Nephron (organoid): Measurements from ENCODE around the gene PHF12.
A peak's percentile ranks its signal among the peaks of the same experiment; 100 is the strongest.

ENCODE experiments used
- H3K27ac Mint-ChIP-seq, 3 experiments: 2 replicates each; pipeline ENCODE4 v1.8.0; 2020; ENCODE audit warnings: mixed read lengths in 3 of 3, mild to moderate bottlenecking in 2 of 3, moderate library complexity in 1 of 3
- H3K27me3 Mint-ChIP-seq: 2 replicates; pipeline ENCODE4 v1.8.0; 2021; ENCODE audit warnings: low read depth, mild to moderate bottlenecking, moderate library complexity, mixed read lengths
- H3K36me3 Mint-ChIP-seq: 2 replicates; pipeline ENCODE4 v1.8.0; 2020; ENCODE audit warnings: low read depth, mixed read lengths
- H3K4me1 Mint-ChIP-seq: 2 replicates; pipeline ENCODE4 v1.8.0; 2020; ENCODE audit warnings: mixed read lengths
- H3K4me3 Mint-ChIP-seq, 3 experiments: 2 replicates each; pipeline ENCODE4 v1.8.0; 2020; ENCODE audit warnings: mild to moderate bottlenecking in 3 of 3, mixed read lengths in 3 of 3, moderate library complexity in 2 of 3
- H3K9me3 Mint-ChIP-seq: 2 replicates; pipeline ENCODE4 v1.8.0; 2020; ENCODE audit warnings: mixed read lengths
- CTCF ChIP-seq, 3 experiments: fragments of 200-600 bp; sonication (generic); IDR thresholded peaks; one replicate each; pipeline ENCODE4 v1.5.0; 2021; ENCODE audit warnings: antibody characterized with exemption in 3 of 3; ENCODE audit not compliant: unreplicated experiment in 3 of 3

The PHF12 gene

GRCh38 chr17:28899212-28899815, 52.0 kb downstream of the PHF12 start:
- Mint-ChIP-seq H3K4me3 (peak overlapping the region; percentile 56 to 95 (median 65)), H3K27ac (peak overlapping the region in 2 of 3 experiments; percentile 16 to 21), H3K27me3 (peaks cover 5% of the 10 kb centered on the region), H3K4me1 (peaks cover 25% of the 10 kb centered on the region), H3K9me3 (no peaks in the 10 kb centered on the region), H3K36me3 (peaks cover 13% of the 10 kb centered on the region)
- no peak for TF ChIP-seq CTCF (IDR thresholded peaks at IDR 0.05; ENCODE audit: unreplicated experiment in 3 of 3)

- H3K36me3 Mint-ChIP-seq, result peaks cover 13% of the 10 kb centered on the region
- H3K4me3 Mint-ChIP-seq, result peak overlapping the region; percentile 90 to 95 (median 95)
- H3K4me1 Mint-ChIP-seq, result peaks cover 25% of the 10 kb centered on the region
- no peak for TF ChIP-seq CTCF (IDR thresholded peaks at IDR 0.05; ENCODE audit: unreplicated experiment in 3 of 3)
- H3K27me3 Mint-ChIP-seq, result peaks cover 5% of the 10 kb centered on the region
- H3K9me3 Mint-ChIP-seq, result no peaks in the 10 kb centered on the region
- no peak overlapping the region for H3K27ac Mint-ChIP-seq
Measured at GRCh38 chr17:28898527-28898955, 52.8 kb downstream of the PHF12 start.

- peaks cover 17% of the 10 kb centered on the region for H3K36me3 Mint-ChIP-seq
- TF ChIP-seq CTCF (IDR thresholded peaks at IDR 0.05; ENCODE audit: unreplicated experiment in 3 of 3), result no peak
- H3K4me1 Mint-ChIP-seq, result peaks cover 30% of the 10 kb centered on the region
- H3K27ac Mint-ChIP-seq, result peak overlapping the region; percentile 61 to 85 (median 81)
- peak overlapping the region; percentile 90 to 95 (median 95) for H3K4me3 Mint-ChIP-seq
- H3K9me3 Mint-ChIP-seq, result no peaks in the 10 kb centered on the region
- peaks cover 5% of the 10 kb centered on the region for H3K27me3 Mint-ChIP-seq
Measured at GRCh38 chr17:28897769-28898526, 53.4 kb downstream of the PHF12 start.

- H3K27ac Mint-ChIP-seq, result peak within 1 kb of the TSS; percentile 61 to 89 (median 81)
- peaks cover 28% of the 10 kb centered on the region for H3K4me1 Mint-ChIP-seq
- no peaks in the 10 kb centered on the region for H3K9me3 Mint-ChIP-seq
- TF ChIP-seq CTCF (IDR thresholded peaks at IDR 0.05; ENCODE audit: unreplicated experiment in 3 of 3), result peak in 1 of 3 experiments; percentile 15
- H3K36me3 Mint-ChIP-seq, result peaks cover 16% of the 10 kb centered on the region
- peak within 1 kb of the TSS; percentile 90 to 95 (median 95) for H3K4me3 Mint-ChIP-seq
- H3K27me3 Mint-ChIP-seq, result peaks cover 3% of the 10 kb centered on the region
Measured at GRCh38 chr17:28896884-28897768, 54.2 kb downstream of the PHF12 start, which contains the start of gene FLOT2. Gene FLOT2 (minus strand): TSS chr17:28897733. CDS start chr17:28897574, 159 bp downstream.

DNA sequence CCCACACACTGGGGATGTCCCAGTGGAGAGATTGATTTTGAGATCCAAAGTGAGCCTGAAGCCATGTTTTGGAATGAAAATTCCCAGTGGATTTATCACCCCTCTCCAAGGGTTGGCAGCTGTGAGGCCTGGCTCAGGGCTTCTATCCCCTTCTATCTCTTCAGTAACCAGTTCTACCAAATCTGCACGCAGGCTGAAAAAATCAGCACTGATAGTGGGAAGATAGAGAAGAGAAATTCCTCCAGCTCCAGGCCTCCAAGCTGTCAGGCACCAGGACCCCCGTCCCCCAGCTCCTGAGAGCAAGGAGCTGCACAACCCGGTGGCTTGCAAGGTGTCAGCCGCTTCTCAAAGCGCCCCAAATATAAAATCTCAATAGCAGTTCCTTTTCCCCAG, 54.8 kb downstream of the PHF12 start:
- Mint-ChIP-seq H3K27ac (peak overlapping the region; percentile 40 to 89 (median 78)), H3K4me3 (peak overlapping the region; percentile 90 to 95 (median 95)), H3K4me1 (peaks cover 26% of the 10 kb centered on the region), H3K9me3 (no peaks in the 10 kb centered on the region), H3K36me3 (peaks cover 13% of the 10 kb centered on the region), H3K27me3 (no peaks in the 10 kb centered on the region)
- no peak for TF ChIP-seq CTCF (IDR thresholded peaks at IDR 0.05; ENCODE audit: unreplicated experiment in 3 of 3)
